Panc1 (cell line): Measurements from ENCODE around the gene SPRR5. TPM values are rescaled to one million over a fixed set of nuclear protein-coding genes. Genes with fewer than 3 reads are reported as not detected.

Source experiments
- ATAC-seq: fragments of 200-7000 bp; cut with Tn5 transposase; 2 replicates; pipeline ENCODE4 v1.9.1; 2020; ENCODE audit warnings: mild to moderate bottlenecking, moderate library complexity
- BruUV-seq: library from RNA; stranded (reverse); fragments of 400-500 nt; replicated peaks from 2 replicates; lab custom pipeline; 2021; lab: Mats Ljungman, UMichigan
- CTCF ChIA-PET: fragments of 300-600 bp; sonication (Branson Sonifier 250); formaldehyde crosslinking; loops from one replicate; lab custom pipeline; 2022; ENCODE audit warnings: antibody characterized with exemption; lab: Charles Lee
- POLR2A ChIA-PET: fragments of 300-600 bp; sonication (Branson Sonifier 250); formaldehyde crosslinking; loops from one replicate; lab custom pipeline; 2022; ENCODE audit warnings: antibody characterized with exemption; lab: Charles Lee
- DNase-seq: peaks from one replicate; pipeline ENCODE4 v3.0.0-alpha.2; 2010; ENCODE audit warnings: low read depth, low spot score
- H3K27ac ChIP-seq: 2 replicates; pipeline ENCODE4 v1.5.1; 2011; ENCODE audit warnings: mild to moderate bottlenecking, low read length, inconsistent platforms
- H3K27me3 ChIP-seq: fragments of 200-500 bp; sonication (Bioruptor generic); 2 replicates; pipeline ENCODE4 v1.6.0; 2014; ENCODE audit warnings: low read length, inconsistent platforms; ENCODE audit not compliant: control insufficient read depth, insufficient read depth
- H3K36me3 ChIP-seq: fragments of 200-500 bp; sonication (Bioruptor generic); 2 replicates; pipeline ENCODE4 v1.5.1; 2014; ENCODE audit warnings: inconsistent platforms, mild to moderate bottlenecking, low read length, moderate library complexity; ENCODE audit not compliant: control insufficient read depth, insufficient read depth
- H3K4me1 ChIP-seq: 2 replicates; pipeline ENCODE4 v1.5.1; 2011; ENCODE audit warnings: inconsistent platforms, mild to moderate bottlenecking, low read length, moderate library complexity; ENCODE audit not compliant: control insufficient read depth, insufficient read depth
- H3K4me3 ChIP-seq, 2 experiments: 2 replicates each; pipeline ENCODE4 v1.5.1; 2011 to 2012; ENCODE audit warnings: low read depth in 2 of 2, low read length in 2 of 2, mild to moderate bottlenecking in 2 of 2, inconsistent platforms in 1 of 2, moderate library complexity in 1 of 2
- H3K9me3 ChIP-seq: fragments of 200-500 bp; sonication (Bioruptor generic); 2 replicates; pipeline ENCODE4 v1.5.1; 2014; ENCODE audit warnings: low read depth, mild to moderate bottlenecking, inconsistent platforms, low read length, moderate library complexity; ENCODE audit not compliant: control insufficient read depth, insufficient read depth
- CTCF ChIP-seq: fragments of 450-650 bp; IDR thresholded peaks from 2 replicates; pipeline ENCODE4 v1.5.1; 2017; ENCODE audit warnings: mild to moderate bottlenecking
- POLR2AphosphoS5 ChIP-seq: IDR thresholded peaks from 2 replicates; pipeline ENCODE4 v1.6.1; 2012; ENCODE audit warnings: mild to moderate bottlenecking, low read depth, low read length, moderate library complexity
- REST ChIP-seq, 2 experiments: IDR thresholded peaks; 2 replicates each; pipeline ENCODE4 v1.6.1; 2011 to 2012; ENCODE audit warnings: low read depth in 2 of 2, control low read depth in 1 of 2, low read length in 1 of 2, mild to moderate bottlenecking in 1 of 2, moderate library complexity in 1 of 2; ENCODE audit not compliant: insufficient read depth in 1 of 2
- SIN3A ChIP-seq: IDR thresholded peaks from 2 replicates; pipeline ENCODE4 v1.6.1; 2012; ENCODE audit warnings: low read depth, mild to moderate bottlenecking, low read length, moderate library complexity, borderline replicate concordance; ENCODE audit not compliant: insufficient read depth
- TCF7L2 ChIP-seq: IDR thresholded peaks from 2 replicates; pipeline ENCODE4 v1.6.1; 2011; ENCODE audit warnings: mild to moderate bottlenecking, low read depth, low read length, inconsistent platforms
- in situ Hi-C: cut with HindIII; loops from 2 replicates; pipeline ENCODE4 v1.10.0; 2016; ENCODE audit warnings: low sequenced_read_pairs, low pct_unique_long_range_greater_than_20kb
- intact Hi-C: fragments of 100-400 bp; cut with micrococcal nuclease; formaldehyde crosslinking; loops from one replicate; pipeline ENCODE4 v1.10.0; 2022; ENCODE audit not compliant: unreplicated experiment
- total RNA-seq: library from RNA; stranded (reverse); gene quantifications from one replicate; pipeline ENCODE4 v1.2.1, GENCODE V29; 2021; ENCODE audit not compliant: unreplicated experiment

SPRR5 gene
- total RNA-seq, 1 experiment from 2014 or later = not detected

GRCh38 chr1:152919071-152919470 is 27.9 kb upstream of the SPRR5 start:
- POLR2A ChIA-PET = no interaction called here
- TF ChIP-seq SIN3A = no peak
- CTCF ChIA-PET = no interaction called here

GRCh38 chr1:152924191-152924590 is 22.8 kb upstream of the SPRR5 start:
- H3K9me3 ChIP-seq = no peaks in the 10 kb centered on the region
- in situ Hi-C loops = no loop called here
- POLR2A ChIA-PET = no interaction called here
- H3K4me3 ChIP-seq = no peak overlapping the region
- DNase-seq (no peak), ATAC-seq (no peak)
- no peaks in the 10 kb centered on the region for H3K27me3 ChIP-seq
- H3K27ac ChIP-seq = no peak overlapping the region
- H3K4me1 ChIP-seq = no peaks in the 10 kb centered on the region
- intact Hi-C loops = loop anchor here (5.0 kb wide), 1 partner anchor 52 kb away; no protein-coding TSS in a partner anchor
- no peaks in the 10 kb centered on the region for H3K36me3 ChIP-seq
- CTCF ChIA-PET = no interaction called here
- no peak for TF ChIP-seq REST (IDR thresholded peaks at IDR 0.05; ENCODE audit: insufficient read depth in 1 of 2, low read depth in 2 of 2, low read length in 1 of 2)
- no peak for TF ChIP-seq POLR2AphosphoS5
- no peak for TF ChIP-seq SIN3A
- TF ChIP-seq TCF7L2 = no peak
- no peak for TF ChIP-seq CTCF
- BruUV-seq = no TSS peak

More at GRCh38 chr1:152919071-152919470, 27.9 kb upstream of the SPRR5 start:
- ATAC-seq (no peak), DNase-seq (no peak)
- intact Hi-C loops = loop anchor here (5.0 kb wide), 1 partner anchor 273 kb away; no protein-coding TSS in a partner anchor
- Histone ChIP-seq H3K9me3 (no peaks in the 10 kb centered on the region), H3K4me1 (no peaks in the 10 kb centered on the region), H3K27ac (no peak overlapping the region), H3K27me3 (no peaks in the 10 kb centered on the region), H3K36me3 (no peaks in the 10 kb centered on the region), H3K4me3 (no peak overlapping the region)
- BruUV-seq = no TSS peak
- in situ Hi-C loops = no loop called here

GRCh38 chr1:152926091-152926490 is 20.9 kb upstream of the SPRR5 start:
- ChIA-PET CTCF (no interaction called here), POLR2A (no interaction called here)
- H3K4me1 ChIP-seq = no peaks in the 10 kb centered on the region
- no peak overlapping the region for H3K4me3 ChIP-seq
- no peaks in the 10 kb centered on the region for H3K9me3 ChIP-seq
- H3K36me3 ChIP-seq = no peaks in the 10 kb centered on the region
- in situ Hi-C loops (no loop called here), intact Hi-C loops (no loop called here)
- DNase-seq (peak; percentile 10), ATAC-seq (no peak)
- no peak overlapping the region for H3K27ac ChIP-seq
- BruUV-seq = no TSS peak
- no peak for TF ChIP-seq POLR2AphosphoS5
- TF ChIP-seq REST (IDR thresholded peaks at IDR 0.05; ENCODE audit: insufficient read depth in 1 of 2, low read depth in 2 of 2, low read length in 1 of 2) = no peak
- TF ChIP-seq CTCF = peak; percentile 42
- TF ChIP-seq TCF7L2 = no peak
- TF ChIP-seq SIN3A = no peak
- H3K27me3 ChIP-seq = no peaks in the 10 kb centered on the region
